GM21367 (cell line): ENCODE measurements around the gene PPM1L.
"Not testable (repeated sequence)": the region's sequence is repeated elsewhere in the genome, so short reads cannot be mapped to it uniquely, and the experiment has no call there.

ENCODE experiments used
- ATAC-seq: cut with Tn5 transposase; IDR thresholded peaks from one replicate; pipeline ENCODE4 v1.9.1; 2021; ENCODE audit not compliant: unreplicated experiment

PPM1L gene

DNA sequence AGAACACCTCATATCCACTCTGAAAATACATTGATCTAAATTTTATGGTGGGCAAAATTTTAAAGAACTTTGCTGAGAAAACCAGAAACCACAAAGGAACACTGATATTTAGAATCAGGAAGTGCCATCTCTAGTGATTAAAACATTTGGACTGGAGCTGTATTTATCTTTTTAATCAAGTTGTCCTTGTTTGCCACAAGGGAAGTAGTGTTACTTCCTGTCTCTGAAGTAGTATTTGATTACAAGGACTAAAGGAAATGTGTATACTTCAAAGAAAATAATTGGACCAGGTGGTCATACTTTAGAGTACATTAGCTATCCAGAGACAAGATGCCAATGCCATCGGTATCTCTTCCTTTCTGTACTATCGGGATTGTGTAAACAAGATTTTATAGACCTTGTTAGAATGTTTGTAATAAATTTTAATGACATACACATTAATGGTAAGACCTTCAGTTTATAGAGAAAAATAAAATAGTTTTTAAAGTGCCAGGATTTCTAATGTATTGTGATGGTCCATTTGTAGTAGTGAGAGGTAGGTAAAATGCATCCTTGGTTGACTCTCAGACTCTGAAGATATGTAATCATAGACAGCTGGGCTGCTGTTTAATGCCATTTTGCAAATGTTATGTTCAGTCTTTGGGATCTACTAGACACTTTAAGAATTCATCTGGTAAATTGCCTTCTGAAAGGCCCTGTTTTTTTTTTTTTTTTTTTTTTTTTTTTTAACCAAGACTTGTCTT lies 217.2 kb downstream of the PPM1L start:
- no peak for ATAC-seq

DNA sequence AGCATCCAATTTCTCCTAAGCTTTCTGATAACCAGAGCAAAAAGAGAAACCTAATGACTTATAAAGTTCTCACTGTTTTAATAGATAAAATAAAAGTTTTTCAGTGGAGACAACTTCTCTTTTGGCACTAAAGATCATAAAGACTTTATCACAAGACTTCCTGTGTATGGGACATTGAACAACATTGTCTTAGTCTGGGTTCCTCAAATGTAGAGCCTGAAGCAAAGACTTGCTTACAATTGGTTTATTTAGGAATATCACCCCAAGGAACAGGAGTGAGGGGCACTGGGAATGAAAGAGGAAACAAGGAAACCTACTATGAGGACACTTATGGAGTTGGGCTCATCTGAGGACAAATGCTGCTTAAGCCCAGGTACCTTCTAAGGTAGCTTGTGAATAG lies 221.7 kb downstream of the PPM1L start:
- no peak for ATAC-seq

DNA sequence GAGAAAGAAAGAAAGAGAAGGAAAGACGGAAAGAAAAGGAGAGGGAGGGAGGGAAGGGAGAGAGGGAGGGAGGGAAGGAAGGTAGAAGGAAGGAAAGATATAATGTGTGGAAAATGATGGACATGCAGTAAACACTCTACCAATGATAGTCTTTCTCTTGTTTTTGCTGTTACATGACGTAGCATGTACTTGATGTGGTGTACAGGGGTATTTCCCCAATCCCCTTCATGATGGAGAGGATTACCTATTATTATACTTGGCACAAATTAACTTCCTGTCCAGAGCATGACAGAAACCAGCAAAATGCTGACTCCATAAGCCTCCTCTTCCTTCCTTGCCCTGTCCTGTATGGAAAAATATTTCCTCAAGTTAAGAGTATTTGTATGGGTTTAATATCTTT lies 224.7 kb downstream of the PPM1L start:
- no peak for ATAC-seq

DNA sequence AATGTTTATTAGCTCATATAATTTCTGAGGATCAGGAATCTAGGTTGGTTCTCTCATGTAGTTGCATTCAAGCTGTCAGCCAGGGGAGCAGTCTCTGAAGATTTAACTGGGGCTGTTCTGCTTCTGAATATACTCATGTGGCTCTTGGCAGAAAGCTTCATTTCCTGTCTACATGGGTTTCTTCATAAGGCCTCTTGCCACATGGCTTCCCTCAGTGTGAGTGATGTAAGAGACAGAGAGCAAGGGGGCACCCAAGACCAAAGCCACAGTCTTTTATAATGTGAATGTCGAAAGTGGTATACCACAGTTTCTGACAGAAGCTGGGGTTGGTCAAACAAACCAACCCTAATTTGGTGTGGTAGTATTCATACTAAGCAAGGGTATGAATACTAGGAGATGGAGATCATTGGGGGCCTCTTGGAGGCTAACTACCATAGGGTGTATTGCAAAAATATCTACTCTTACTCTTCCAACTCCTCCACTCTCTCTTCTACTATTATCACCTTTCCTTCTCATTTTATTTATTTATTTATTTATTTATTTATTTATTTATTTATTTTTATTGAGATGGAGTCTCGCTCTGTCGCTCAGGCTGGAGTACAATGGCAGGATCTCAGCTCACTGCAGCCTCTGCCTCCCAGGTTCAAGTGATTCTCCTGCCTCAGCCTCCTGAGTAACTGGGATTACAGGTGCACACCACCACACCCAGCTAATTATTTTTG lies 225.3 kb downstream of the PPM1L start:
- peak; percentile 73 for ATAC-seq

DNA sequence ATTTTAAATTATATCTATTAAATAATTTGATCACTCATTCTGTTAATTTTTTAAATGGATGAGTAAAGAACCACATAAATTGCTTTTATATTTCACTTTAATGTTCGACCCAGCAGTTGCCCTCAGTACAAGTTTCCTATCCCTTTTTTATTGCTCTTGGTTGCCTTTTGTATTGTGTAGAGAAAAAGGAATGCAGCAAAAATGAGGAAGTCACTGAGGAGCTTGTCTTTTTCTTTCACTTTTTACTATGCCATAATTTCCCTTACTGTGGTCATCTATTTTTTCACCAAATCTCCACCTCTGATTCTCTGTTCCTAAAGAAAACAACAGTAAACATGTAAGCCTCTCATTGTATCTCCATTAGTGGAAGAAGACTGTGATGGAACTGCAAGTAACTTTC lies 226.5 kb downstream of the PPM1L start:
- ATAC-seq = peak; percentile 36

DNA sequence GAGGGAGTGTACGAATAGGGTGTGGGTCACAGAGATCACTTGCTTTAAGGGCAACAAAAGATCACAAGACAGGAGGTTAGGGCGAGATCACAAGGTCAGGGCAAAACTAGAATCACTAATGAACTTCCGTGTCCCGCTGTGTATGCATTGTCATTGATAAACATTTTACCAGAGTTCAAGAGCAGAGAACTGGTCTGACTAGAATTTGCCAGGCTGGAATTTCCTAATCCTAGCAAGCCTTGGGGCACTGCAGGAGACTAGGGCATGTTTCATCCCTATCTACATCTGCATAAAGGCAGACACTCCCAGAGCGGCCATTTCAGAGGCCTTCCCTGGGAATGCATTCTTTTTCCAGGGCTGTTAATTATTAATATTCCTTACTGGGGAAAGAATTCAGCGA lies 227.9 kb downstream of the PPM1L start:
- ATAC-seq = not testable (repeated sequence)

- ATAC-seq = no peak
Observed at GRCh38 chr3:160986069-160986468, 230.0 kb downstream of the PPM1L start.

DNA sequence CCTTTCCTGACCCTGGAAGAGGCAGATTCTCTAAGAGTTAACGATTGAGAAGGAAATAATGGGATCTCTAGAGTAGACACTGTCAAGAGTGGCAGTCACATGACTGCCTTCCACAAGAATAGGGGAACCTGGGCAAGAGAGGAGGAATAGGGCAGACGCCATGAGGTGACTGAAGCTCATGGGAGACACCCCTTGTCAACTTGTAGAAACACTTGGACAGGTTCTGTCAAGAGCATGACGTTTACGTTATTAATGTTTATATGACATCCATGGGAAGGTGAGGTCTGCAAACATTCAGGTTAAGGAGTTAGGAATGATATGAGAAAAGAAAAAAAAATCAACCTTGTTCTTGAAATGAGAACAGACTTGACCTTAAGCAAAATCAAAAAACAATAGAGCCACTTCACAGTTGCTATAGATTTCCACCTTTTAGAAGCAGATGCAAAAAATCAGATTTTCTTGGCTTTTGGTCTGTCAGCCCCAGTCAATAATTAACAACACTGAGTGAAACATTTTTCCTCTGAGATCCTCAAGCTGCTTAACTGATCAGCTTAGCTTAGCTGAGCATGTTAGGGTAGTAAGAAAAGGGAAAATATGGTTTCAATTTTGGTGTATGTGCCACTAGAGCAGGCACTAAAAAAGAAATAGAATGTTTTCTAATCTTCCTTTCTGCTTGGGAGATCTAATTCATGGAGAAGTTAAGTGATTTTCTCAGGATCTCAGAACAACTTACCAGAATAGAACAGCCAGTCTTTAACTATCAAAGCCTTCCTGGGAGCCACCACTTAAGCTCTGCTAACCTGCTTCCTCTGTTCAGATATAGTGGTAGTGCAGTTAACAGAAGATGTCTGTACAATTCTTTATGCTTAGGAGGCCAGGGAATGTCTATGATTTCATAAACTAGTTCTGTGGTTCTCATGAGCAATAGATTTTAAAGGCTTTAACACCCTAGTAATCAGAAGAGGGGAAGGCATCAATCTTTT lies 232.2 kb downstream of the PPM1L start:
- no peak for ATAC-seq

DNA sequence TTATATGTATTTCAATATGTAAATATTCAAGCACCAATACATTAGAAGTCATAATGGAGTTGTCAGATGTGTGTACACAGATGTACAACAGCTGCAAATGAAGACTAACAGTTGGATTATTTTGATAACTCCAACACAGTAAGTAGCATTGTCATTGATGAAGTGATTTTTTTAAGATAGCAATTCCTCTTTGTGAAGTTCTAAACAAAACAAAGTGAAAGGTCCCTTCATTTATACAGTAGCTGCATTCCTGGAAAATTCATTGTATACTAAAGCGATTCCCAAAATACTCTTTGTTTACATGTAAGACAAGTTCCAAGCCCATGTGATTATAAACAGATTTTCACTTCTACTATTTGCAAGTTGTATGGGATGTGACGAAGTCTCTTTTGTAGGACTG lies 234.4 kb downstream of the PPM1L start:
- no peak for ATAC-seq

GRCh38 chr3:160992712-160993111 lies 236.7 kb downstream of the PPM1L start:
- ATAC-seq = no peak

DNA sequence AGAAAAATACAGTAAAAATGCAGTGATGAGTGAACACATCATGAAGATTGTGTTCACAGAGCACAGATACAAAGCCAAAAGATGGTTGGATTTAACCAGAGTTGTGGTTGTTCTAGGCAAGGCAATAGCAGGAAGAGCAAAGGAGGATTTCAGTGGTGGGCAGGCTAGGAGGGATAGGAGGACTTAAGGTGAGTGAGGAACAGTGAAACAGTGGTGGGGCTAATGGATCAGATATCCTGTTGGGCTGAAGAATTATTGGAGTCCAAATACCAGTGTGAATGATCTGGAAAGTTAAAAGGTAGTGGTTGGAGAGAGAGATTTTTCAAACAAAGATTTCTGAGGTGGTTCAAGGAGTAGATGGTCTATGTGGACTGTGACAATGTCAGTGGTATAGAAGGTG lies 240.8 kb downstream of the PPM1L start:
- ATAC-seq = no peak

DNA sequence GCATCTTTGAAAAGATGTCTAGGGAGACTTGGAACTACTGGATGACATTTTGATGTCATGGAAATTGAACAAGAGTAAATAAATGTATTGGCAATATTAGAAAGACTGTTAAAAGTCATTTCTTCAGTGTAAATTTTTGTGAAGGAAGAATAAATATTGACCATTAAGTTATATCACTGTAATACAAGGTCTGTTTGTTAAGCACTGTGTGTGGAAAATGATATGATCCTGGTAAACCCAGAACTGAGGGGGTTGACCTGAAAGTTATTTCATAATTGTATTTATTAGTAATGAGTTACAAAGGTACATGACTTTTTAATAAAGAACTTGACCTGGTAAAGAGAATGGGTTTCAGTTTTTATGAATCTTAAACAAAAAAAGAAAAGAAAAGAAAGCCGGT lies 242.6 kb downstream of the PPM1L start:
- no peak for ATAC-seq

DNA sequence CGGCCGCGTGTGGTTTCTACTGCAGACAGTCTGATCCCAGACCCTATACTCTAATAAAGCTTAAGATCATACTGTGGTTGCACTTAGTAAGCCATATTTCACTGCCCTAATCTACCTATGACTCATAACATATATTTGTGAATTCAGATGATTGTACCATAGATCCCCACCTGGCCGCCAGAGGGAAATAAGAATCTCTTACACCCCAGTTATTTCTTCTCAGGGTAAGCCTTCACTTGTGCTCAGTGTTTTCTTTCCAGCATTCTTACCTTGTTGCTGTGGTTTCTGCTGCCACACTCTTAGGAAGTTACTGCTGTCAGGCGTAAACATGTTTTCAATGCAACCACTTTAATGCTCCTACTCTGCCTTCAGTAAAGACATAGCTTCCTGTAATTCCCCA lies 243.2 kb downstream of the PPM1L start:
- peak; percentile 62 for ATAC-seq

- ATAC-seq = no peak
Observed at GRCh38 chr3:161008086-161008485, 252.1 kb downstream of the PPM1L start.

- not testable (repeated sequence) for ATAC-seq
Observed at GRCh38 chr3:161010151-161010550, 254.1 kb downstream of the PPM1L start.

GRCh38 chr3:161014843-161015749 lies 259.1 kb downstream of the PPM1L start:
- no peak for ATAC-seq

GRCh38 chr3:161016417-161017313 lies 260.6 kb downstream of the PPM1L start:
- ATAC-seq = no peak

GRCh38 chr3:161017971-161018370 lies 261.9 kb downstream of the PPM1L start:
- ATAC-seq = no peak

- ATAC-seq = no peak
Observed at GRCh38 chr3:161020256-161020655, 264.2 kb downstream of the PPM1L start.
